HL-60 (cell line): Measurements from ENCODE around the gene DTWD2.

Experiments
- DNase-seq, 2 experiments: peaks; one replicate each; pipeline ENCODE4 v3.0.0-alpha.2; 2010 to 2020; ENCODE audit warnings: low read depth in 1 of 2, low spot score in 1 of 2
- H3K27ac ChIP-seq: fragments of 250-450 bp; sonication (Bioruptor Pico); replicated peaks from 2 replicates; pipeline ENCODE4 v1.5.1; 2020; ENCODE audit warnings: mild to moderate bottlenecking, moderate library complexity
- H3K27me3 ChIP-seq: fragments of 250-450 bp; sonication (Bioruptor Pico); 2 replicates; pipeline ENCODE4 v1.5.1; 2021; ENCODE audit warnings: mild to moderate bottlenecking, moderate library complexity; ENCODE audit not compliant: insufficient read depth, poor library complexity, severe bottlenecking
- H3K4me3 ChIP-seq: replicated peaks from 2 replicates; pipeline ENCODE4 v1.5.1; 2011; ENCODE audit warnings: mild to moderate bottlenecking, control low read depth, low read length; ENCODE audit not compliant: insufficient read depth
- GABPA ChIP-seq: IDR thresholded peaks from 2 replicates; pipeline ENCODE4 v1.6.1; 2012; ENCODE audit warnings: low read depth
- POLR2AphosphoS5 ChIP-seq: IDR thresholded peaks from 2 replicates; pipeline ENCODE4 v1.6.1; 2012; ENCODE audit warnings: low read depth
- SPI1 ChIP-seq: IDR thresholded peaks from 2 replicates; pipeline ENCODE4 v1.6.1; 2012; ENCODE audit warnings: low read depth, mild to moderate bottlenecking, borderline replicate concordance
- TF ChIP-seq, protein P1 (sequence below): IDR thresholded peaks from 2 replicates; pipeline ENCODE4 v1.6.1; 2012; ENCODE audit warnings: low read depth; ENCODE audit not compliant: insufficient replicate concordance
- TF ChIP-seq, protein P2 (sequence below): IDR thresholded peaks from one replicate; pipeline ENCODE4 v1.5.1; 2011; ENCODE audit warnings: low read length, control low read depth, inconsistent platforms; ENCODE audit not compliant: insufficient read depth

DTWD2 gene

DNA sequence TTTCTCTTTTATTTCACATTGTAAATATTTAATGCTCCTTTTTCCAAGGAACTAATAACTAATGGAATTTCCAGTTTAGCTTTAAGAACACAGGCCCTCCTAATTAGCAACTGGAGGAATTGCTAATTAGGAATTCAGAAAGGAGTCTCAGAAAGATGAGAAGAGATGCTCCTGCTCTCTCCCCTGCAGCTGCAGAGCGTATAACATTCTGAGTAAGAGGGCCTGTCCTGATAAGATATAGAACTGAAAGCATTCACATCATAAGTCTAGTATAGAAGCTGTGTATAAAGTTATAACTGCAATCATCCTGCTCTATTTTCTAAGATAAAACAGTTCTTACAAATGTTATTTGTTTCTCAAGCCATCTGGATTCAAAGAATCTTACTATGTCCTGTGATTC is 83.2 kb downstream of the DTWD2 start:
- TF ChIP-seq SPI1 (no peak), POLR2AphosphoS5 (no peak), GABPA (no peak)
- TF ChIP-seq, protein P1, sequence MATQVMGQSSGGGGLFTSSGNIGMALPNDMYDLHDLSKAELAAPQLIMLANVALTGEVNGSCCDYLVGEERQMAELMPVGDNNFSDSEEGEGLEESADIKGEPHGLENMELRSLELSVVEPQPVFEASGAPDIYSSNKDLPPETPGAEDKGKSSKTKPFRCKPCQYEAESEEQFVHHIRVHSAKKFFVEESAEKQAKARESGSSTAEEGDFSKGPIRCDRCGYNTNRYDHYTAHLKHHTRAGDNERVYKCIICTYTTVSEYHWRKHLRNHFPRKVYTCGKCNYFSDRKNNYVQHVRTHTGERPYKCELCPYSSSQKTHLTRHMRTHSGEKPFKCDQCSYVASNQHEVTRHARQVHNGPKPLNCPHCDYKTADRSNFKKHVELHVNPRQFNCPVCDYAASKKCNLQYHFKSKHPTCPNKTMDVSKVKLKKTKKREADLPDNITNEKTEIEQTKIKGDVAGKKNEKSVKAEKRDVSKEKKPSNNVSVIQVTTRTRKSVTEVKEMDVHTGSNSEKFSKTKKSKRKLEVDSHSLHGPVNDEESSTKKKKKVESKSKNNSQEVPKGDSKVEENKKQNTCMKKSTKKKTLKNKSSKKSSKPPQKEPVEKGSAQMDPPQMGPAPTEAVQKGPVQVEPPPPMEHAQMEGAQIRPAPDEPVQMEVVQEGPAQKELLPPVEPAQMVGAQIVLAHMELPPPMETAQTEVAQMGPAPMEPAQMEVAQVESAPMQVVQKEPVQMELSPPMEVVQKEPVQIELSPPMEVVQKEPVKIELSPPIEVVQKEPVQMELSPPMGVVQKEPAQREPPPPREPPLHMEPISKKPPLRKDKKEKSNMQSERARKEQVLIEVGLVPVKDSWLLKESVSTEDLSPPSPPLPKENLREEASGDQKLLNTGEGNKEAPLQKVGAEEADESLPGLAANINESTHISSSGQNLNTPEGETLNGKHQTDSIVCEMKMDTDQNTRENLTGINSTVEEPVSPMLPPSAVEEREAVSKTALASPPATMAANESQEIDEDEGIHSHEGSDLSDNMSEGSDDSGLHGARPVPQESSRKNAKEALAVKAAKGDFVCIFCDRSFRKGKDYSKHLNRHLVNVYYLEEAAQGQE, result no peak
- TF ChIP-seq, protein P2, sequence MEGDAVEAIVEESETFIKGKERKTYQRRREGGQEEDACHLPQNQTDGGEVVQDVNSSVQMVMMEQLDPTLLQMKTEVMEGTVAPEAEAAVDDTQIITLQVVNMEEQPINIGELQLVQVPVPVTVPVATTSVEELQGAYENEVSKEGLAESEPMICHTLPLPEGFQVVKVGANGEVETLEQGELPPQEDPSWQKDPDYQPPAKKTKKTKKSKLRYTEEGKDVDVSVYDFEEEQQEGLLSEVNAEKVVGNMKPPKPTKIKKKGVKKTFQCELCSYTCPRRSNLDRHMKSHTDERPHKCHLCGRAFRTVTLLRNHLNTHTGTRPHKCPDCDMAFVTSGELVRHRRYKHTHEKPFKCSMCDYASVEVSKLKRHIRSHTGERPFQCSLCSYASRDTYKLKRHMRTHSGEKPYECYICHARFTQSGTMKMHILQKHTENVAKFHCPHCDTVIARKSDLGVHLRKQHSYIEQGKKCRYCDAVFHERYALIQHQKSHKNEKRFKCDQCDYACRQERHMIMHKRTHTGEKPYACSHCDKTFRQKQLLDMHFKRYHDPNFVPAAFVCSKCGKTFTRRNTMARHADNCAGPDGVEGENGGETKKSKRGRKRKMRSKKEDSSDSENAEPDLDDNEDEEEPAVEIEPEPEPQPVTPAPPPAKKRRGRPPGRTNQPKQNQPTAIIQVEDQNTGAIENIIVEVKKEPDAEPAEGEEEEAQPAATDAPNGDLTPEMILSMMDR, result no peak
- H3K4me3 ChIP-seq, result no peak overlapping the region

DNA sequence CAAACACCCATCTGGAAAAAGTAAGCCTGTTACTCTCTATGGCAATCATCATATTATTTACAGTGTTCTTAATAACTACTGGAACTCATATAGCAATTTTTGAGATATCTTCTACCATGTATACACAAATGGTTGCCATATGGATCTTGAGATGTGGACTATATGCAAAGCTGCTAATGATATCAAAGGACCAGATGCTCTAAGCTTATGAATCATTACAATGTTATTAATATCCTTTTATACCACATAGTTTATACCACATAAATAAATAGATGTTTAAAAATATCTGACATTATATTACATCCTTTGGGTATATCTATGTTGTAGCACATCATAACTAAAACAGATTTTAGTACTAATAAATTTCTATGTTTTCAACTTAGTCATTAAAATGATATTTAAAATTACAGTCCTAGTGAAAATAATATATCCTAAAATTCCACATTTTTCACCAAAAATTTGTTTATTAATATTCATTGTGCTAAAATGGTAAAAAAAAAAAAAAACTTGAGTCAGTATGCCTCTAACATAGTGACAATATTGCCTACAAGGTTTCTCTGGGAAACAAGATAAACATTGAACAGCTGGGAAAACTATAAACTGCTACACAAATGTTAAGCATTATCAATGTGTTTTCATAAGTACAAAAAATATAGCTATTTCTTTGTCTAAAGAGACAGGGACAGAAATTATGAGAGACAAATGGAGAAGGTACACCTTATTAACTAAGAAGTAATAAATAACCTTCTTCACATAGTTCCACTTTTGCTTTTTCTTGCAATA is 85.5 kb downstream of the DTWD2 start:
- Histone ChIP-seq H3K4me3 (no peak overlapping the region), H3K27ac (no peak overlapping the region), H3K27me3 (no peaks in the 10 kb centered on the region)
- no peak for TF ChIP-seq GABPA
- TF ChIP-seq, protein P2, result no peak
- TF ChIP-seq, protein P1, result no peak
- TF ChIP-seq POLR2AphosphoS5, result no peak
- no peak for TF ChIP-seq SPI1
- DNase-seq, result no peak

More for the DNA sequence above, 83.2 kb downstream of the DTWD2 start:
- H3K27ac ChIP-seq, result no peak overlapping the region
- H3K27me3 ChIP-seq, result no peaks in the 10 kb centered on the region
- DNase-seq, result no peak

DNA sequence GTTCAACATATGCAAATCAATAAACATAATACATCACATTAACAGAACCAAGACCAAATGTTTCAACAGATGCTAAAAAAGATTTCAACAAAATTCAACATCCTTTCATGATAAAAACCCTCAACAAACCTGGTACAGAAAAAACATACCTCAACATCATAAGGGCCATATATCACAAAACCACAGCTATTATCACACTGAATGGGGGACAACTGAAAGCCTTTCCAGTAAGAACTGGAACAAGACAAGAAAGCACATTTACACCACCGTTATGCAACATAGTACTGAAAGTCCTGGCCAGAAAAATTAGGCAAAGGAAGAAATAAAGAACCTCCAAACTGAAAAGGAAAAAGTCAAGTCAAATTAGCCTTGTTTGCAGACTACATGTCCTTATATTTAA is 93.6 kb downstream of the DTWD2 start:
- no peak for DNase-seq
- Histone ChIP-seq H3K27ac (no peak overlapping the region), H3K4me3 (no peak overlapping the region), H3K27me3 (no peaks in the 10 kb centered on the region)
- TF ChIP-seq, protein P2, result no peak
- TF ChIP-seq GABPA (no peak), SPI1 (no peak), POLR2AphosphoS5 (no peak)
- TF ChIP-seq, protein P1, result no peak
